Choroid plexus epithelial cell (primary cell): ENCODE results near the gene ERICH6B.

Source experiments
- DNase-seq: peaks from one replicate; pipeline ENCODE4 v3.0.0-alpha.2; 2010; ENCODE audit warnings: low read depth
- H3K4me3 ChIP-seq: 2 replicates; pipeline ENCODE4 v1.5.1; 2011; ENCODE audit warnings: low read depth, mild to moderate bottlenecking, control low read depth, low read length, moderate library complexity
- CTCF ChIP-seq: conservative IDR thresholded peaks from 2 replicates; pipeline ENCODE4 v1.5.1; 2011; ENCODE audit warnings: low read depth, mild to moderate bottlenecking, control low read depth, inconsistent platforms, low read length, moderate library complexity

The ERICH6B gene

GRCh38 chr13:45501175-45501526, 114.4 kb downstream of the ERICH6B start:
- TF ChIP-seq CTCF: peak; percentile 17
- H3K4me3 ChIP-seq: no peak overlapping the region
- DNase-seq: no peak

- peak; percentile 93 for DNase-seq
- no peak for TF ChIP-seq CTCF
- H3K4me3 ChIP-seq: no peak overlapping the region
Measured at GRCh38 chr13:45500492-45501174, 114.9 kb downstream of the ERICH6B start.

GRCh38 chr13:45496942-45497341, 118.6 kb downstream of the ERICH6B start:
- DNase-seq: no peak
- no peak overlapping the region for H3K4me3 ChIP-seq
- TF ChIP-seq CTCF: no peak

GRCh38 chr13:45492538-45492937, 123.0 kb downstream of the ERICH6B start:
- no peak for TF ChIP-seq CTCF
- DNase-seq: peak; percentile 77

More at GRCh38 chr13:45492538-45492937, 123.0 kb downstream of the ERICH6B start:
- H3K4me3 ChIP-seq: no peak overlapping the region
